ENCODE results near the gene ERF.
"Not testable (repeated sequence)": the region's sequence is repeated elsewhere in the genome, so short reads cannot be mapped to it uniquely, and the experiment has no call there.

ERF gene

DNA sequence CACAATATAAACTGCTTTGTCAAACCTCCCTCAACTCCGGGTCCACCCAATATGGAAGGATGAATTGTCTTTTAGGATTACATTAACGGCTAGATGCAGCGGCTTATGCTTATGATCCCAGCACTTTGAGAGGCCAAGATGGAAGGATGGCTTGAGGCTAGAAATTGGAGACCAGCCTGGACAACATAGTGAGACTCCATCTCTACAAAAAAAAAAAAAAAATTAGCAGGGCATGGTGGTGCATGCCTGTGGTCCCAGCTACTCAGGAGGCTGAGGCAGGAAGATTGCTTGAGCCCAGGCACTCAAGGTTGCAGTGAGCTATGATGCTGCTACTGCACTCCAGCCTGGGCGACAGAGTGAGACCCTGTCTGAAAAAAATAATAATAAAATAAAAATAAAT is 11.2 kb upstream of the ERF start:
- not testable (repeated sequence) for DNase-seq (ENCODE audit: low read depth, low spot score); H3K4me3 ChIP-seq (ENCODE audit: low read length)

- DNase-seq (ENCODE audit: low read depth, low spot score) = no peak
- no peak overlapping the region for H3K4me3 ChIP-seq (ENCODE audit: low read length)
These were observed 6.8 kb upstream of the ERF start for GRCh38 chr19:42261763-42262162.

DNA sequence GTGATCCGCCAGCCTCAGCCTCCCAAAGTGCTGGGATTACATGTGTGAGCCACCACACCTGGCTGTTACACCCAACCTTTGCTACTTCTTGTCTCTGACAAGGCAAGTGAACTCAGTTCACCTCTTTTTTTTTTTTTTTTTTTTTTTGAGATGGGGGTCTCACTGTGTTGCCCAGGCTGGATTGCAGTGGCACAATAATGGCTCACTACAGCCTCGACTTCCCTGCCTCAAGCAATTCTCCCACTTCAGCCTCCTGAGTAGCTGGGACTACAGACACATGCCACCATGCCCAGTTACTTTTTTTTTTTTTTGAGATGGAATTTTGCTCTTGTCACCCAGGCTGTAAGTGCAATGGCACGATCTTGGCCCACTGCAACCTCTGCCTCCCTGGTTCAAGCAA is 2.9 kb upstream of the ERF start:
- DNase-seq (ENCODE audit: low read depth, low spot score); H3K4me3 ChIP-seq (ENCODE audit: low read length): not testable (repeated sequence)

DNA sequence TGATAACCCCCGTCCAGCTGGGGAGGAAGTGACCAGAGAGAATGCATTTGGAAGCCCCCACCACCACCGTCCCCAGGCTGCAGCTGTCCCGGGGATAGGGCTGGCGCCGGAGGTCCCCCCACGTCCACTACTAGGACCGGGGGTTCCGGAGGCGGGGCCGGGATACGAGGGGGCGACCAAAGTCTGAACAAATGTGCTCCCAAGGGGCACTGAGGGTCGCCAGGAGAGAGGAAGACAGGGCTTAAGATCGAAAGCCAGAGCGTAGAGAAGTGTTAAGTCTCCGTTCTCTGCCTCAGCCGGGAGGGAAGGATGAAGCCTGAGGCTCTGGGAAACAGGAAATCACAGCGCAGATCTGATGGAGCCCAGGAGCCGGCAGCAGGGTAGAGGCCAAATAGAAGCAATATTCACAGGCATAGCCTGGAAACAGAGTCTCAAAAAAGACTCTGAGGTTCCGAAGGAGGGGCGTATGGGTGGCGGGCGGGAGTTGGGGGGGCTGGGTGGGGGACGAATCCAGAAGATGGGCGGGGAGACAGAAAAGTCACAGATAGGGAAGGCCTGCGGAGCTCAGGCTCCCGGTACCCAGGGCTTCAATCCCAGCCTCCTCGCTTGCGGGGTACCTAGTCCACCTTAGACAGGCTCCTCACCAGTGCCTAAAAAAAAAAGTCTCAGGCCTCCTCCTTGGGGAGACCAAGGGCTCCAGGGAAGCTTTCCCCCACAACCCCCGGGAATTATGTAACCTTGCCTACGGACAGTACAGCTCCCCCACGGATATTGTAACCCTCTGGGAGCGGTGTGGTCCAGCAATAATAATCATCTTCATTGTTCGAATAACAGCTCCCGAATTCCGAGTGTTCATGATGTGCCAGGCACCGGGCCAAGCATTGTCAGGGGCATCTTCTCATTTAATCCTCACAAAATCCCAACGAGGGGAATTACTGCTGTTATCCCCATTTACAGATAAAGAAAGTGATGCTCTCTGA is 1.1 kb upstream of the ERF start:
- no peak for DNase-seq (ENCODE audit: low read depth, low spot score)
- H3K4me3 ChIP-seq (ENCODE audit: low read length) = peak overlapping the region; percentile 61

GRCh38 chr19:42254089-42254849 is 659 bp downstream of the ERF start:
- peak; percentile 70 for DNase-seq (ENCODE audit: low read depth, low spot score)
- H3K4me3 ChIP-seq (ENCODE audit: low read length) = peak overlapping the region; percentile 83

DNA sequence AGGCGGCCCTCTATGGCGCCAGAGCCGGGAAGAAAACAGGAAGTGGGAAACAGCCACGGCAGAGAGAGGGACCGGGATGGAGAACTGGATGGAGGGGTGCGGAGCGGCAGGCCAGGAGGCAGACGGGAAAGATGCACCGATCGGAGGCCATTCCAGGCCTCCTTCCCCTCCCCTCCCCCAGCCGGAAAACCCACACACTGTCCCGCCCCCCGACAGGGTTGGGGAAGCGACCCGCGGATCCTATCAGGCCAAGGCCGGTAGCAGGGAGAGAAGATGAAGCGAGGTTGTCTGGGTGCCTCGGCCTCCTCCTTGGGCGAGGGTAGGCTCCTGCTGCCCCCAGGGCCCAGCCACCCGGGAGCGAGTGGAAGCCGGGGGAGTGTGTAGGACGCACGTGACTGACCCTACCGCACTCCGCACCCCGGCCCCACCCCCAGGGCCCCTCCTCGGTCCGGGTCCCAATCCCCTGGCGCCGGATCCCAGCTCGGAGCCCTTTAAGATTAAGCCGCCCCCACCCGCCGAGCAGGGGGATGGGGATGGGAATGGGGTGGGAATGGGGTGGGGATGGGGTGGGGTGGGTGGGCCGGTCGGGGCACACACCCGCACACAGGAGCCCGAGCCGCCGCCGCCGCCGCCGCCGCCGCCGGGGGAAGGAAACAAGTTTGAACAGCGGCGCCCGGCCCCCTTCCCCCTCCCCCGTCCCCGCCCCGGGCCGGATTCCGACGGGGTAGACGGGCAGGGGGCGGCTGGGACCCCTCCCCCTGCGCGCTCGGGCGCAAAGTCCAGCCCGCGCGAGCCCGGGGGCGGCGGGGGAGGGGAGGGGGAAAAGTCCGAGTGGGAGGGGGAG is 1.5 kb downstream of the ERF start:
- no peak for DNase-seq (ENCODE audit: low read depth, low spot score)
- H3K4me3 ChIP-seq (ENCODE audit: low read length) = peak overlapping the region; percentile 83

DNA sequence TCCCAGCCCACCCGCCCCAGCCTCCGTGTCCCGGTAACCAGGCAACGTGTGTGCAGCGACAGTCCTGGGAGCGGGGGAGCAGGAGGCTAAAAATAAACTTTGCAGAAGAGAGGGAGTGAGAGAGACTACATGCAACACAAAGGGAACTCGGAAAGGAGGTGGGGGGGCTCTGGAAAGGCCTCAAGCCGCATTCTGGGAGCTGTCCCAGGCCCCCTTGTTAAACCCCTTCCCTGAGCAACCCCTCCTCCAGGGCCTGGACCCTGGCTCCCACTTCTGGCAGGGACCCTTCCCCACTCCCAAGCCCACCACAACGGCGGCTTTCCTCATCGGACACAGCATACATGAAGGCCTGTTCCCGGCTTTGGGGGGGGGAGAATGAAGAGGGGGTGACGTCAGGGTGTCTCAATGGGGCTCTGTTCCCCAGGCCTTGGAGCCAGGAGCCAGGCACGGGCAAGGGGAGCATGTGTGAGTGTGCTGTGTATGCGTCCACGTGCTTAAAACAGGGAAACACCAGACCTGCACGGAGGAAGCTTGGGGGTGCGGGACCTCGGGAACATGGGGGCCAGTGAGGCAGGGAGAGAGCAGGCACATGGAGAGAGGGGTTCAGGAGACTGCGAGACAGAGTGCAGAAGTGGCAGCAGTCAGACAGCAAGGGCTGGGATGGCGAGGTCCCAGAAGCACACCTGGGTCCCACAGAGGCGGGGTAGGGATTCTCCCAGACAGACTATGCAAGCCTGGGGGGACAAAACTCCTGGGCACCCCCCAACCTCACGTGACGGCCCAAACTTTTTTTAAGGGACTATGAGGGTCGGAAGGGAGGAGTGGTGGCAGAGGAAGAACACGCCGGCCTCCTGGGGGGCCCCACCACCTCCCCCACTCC is 2.3 kb downstream of the ERF start:
- DNase-seq (ENCODE audit: low read depth, low spot score) = no peak
- H3K4me3 ChIP-seq (ENCODE audit: low read length) = peak overlapping the region; percentile 83

GRCh38 chr19:42251572-42252358 is 3.2 kb downstream of the ERF start:
- no peak overlapping the region for H3K4me3 ChIP-seq (ENCODE audit: low read length)
- DNase-seq (ENCODE audit: low read depth, low spot score) = no peak

- H3K4me3 ChIP-seq (ENCODE audit: low read length) = no peak overlapping the region
- DNase-seq (ENCODE audit: low read depth, low spot score) = no peak
These were observed 4.0 kb downstream of the ERF start for GRCh38 chr19:42250666-42251531.

DNA sequence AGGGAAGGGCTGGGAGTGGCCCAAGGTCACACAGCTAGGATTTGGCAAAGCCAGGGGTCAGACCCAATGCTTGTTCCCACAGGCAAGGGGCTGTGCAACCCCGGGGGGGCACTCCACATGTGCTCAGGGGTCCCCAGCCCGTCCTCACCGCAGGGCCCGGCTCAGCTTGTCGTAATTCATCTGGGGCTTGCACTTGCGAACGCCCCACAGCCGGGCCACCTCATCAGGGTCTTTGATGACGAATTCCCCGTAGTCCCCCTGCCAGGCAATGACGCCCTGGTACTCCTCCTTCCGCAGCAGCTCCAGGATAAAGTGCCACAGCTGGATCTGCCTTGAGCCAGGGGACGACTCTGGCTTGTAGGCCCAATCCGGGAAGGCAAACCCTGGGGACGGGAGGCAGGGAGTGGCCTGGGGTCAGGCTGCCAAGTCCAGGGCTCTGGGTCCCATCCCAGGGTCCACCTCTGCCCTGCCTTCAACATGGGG is 4.7 kb downstream of the ERF start:
- DNase-seq (ENCODE audit: low read depth, low spot score) = no peak
- no peak overlapping the region for H3K4me3 ChIP-seq (ENCODE audit: low read length)

DNA sequence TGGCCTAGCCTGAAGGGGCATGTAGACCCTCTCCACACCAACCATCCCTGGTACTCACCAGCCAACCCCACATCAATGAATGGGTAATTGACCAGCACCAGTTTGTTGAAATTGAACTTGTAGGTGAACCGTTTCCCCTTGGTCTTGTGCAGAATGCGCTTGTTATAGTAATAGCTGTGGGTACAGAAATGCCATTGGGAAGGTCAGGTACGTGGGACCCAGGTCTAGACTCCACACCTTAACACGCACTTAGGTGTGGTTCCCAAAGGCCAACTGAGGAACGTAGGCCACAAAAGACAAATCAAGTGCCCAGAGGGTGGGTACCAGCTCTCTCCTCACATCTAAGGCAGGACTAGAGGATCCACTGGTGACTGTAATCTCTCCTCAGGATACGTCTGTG is 5.2 kb downstream of the ERF start:
- no peak for DNase-seq (ENCODE audit: low read depth, low spot score)

DNA sequence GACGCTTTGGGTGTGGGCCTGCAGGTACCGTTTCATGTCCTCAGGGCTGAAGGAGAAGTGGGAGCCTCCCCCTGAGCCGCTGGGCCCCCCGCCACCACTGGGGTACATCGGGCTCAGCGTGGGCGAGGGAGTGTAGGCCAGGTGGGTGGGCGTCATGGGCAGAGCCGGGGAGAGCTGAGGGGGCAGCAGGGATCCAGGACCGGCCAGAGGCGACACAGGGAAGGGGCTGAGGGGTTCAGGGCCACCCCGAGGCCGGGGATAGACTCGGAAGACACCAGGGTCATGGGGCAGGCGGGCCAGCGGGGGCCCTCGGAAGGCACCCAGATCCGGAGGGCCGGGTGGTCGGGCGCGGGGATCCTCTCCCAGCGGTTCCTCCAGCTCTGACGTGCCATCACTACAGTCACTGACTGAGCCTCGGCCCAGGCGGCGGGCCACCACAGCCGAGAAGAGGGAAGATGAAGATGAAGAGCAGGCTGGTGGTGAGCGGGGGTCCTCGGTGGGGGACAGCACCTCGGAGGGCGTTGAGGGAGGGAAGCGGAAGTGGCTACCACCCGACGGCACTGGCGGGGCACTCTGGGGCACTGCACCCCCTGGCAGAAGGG is 5.7 kb downstream of the ERF start:
- H3K4me3 ChIP-seq (ENCODE audit: low read length) = no peak overlapping the region
- no peak for DNase-seq (ENCODE audit: low read depth, low spot score)

More for the DNA sequence above, 5.2 kb downstream of the ERF start:
- no peak overlapping the region for H3K4me3 ChIP-seq (ENCODE audit: low read length)

- DNase-seq (ENCODE audit: low read depth, low spot score) = no peak
- no peak overlapping the region for H3K4me3 ChIP-seq (ENCODE audit: low read length)
These were observed 6.4 kb downstream of the ERF start for GRCh38 chr19:42248270-42249148.

DNA sequence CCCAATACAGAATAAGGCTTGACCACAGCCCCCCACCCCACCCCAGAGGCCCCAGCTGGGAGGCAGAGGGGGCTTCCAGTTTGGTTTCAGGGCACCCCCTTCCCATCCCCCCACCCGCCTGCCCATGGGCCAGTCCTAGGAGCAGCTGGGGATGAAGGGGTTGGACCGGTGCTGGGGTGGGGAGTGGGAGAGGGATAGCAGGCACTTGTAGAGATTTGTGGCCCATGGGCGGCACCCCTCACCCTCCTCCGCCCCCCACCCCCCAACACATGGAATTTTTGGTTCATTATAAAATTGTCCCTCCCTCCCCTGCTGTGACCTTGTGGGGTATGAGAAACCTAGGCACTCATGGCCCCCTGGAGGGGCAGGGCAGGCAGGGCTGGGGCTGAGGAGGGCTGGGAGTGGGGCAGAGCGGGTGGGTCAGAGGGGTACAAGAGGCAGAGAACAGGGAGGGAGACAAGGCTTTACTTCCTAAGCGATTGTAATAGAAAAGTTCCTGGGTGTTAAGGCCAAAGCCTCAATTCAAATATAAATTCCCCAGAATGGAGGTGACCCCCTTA is 7.2 kb downstream of the ERF start:
- no peak for DNase-seq (ENCODE audit: low read depth, low spot score)
- no peak overlapping the region for H3K4me3 ChIP-seq (ENCODE audit: low read length)
